DOHH2 (cell line): Measurements from ENCODE around the gene NDUFAF2.

Source experiments
- H3F3A ChIP-seq: fragments of 200-600 bp; sonication (generic), shearing (Covaris generic); 2 replicates; pipeline ENCODE4 v1.6.0; 2016; ENCODE audit warnings: antibody characterized with exemption, mild to moderate bottlenecking; ENCODE audit not compliant: control insufficient read depth, insufficient read depth
- H3K27ac ChIP-seq: fragments of 200-600 bp; sonication (generic); 2 replicates; pipeline ENCODE4 v1.5.1; 2014; ENCODE audit warnings: low read depth, mild to moderate bottlenecking, low read length, moderate library complexity
- H3K27me3 ChIP-seq: fragments of 200-600 bp; sonication (generic); 2 replicates; pipeline ENCODE4 v1.6.1; 2014; ENCODE audit warnings: mild to moderate bottlenecking, low read length, mixed read lengths; ENCODE audit not compliant: control insufficient read depth
- H3K36me3 ChIP-seq: fragments of 200-600 bp; sonication (generic); 2 replicates; pipeline ENCODE4 v1.6.1; 2014; ENCODE audit warnings: mild to moderate bottlenecking, low read length, moderate library complexity, mixed read lengths; ENCODE audit not compliant: control insufficient read depth
- H3K4me1 ChIP-seq: fragments of 200-600 bp; sonication (generic); 2 replicates; pipeline ENCODE4 v1.6.1; 2014; ENCODE audit warnings: mild to moderate bottlenecking, low read length, mixed read lengths; ENCODE audit not compliant: control insufficient read depth
- H3K4me2 ChIP-seq: fragments of 200-600 bp; sonication (generic); 2 replicates; pipeline ENCODE4 v1.6.0; 2014; ENCODE audit warnings: mild to moderate bottlenecking, low read length, moderate library complexity
- H3K4me3 ChIP-seq: fragments of 200-600 bp; sonication (generic); 2 replicates; pipeline ENCODE4 v1.5.1; 2014; ENCODE audit warnings: mild to moderate bottlenecking, low read length, mixed read lengths
- H3K79me2 ChIP-seq: fragments of 200-600 bp; sonication (generic); 2 replicates; pipeline ENCODE4 v1.6.1; 2014; ENCODE audit warnings: mild to moderate bottlenecking, low read length, mixed read lengths; ENCODE audit not compliant: control insufficient read depth
- H3K9me2 ChIP-seq: fragments of 200-600 bp; sonication (generic); replicated peaks from 2 replicates; pipeline ENCODE4 v1.6.1; 2014; ENCODE audit warnings: mild to moderate bottlenecking, low read length, mixed read lengths; ENCODE audit not compliant: control insufficient read depth
- H3K9me3 ChIP-seq: fragments of 200-600 bp; sonication (generic); 2 replicates; pipeline ENCODE4 v1.6.1; 2014; ENCODE audit warnings: antibody characterized with exemption, low read length, mixed read lengths; ENCODE audit not compliant: control insufficient read depth, insufficient read depth
- H4K20me1 ChIP-seq: fragments of 200-600 bp; sonication (generic); 2 replicates; pipeline ENCODE4 v1.6.0; 2014; ENCODE audit warnings: low read depth, mild to moderate bottlenecking, antibody characterized with exemption, low read length, moderate library complexity; ENCODE audit not compliant: control insufficient read depth, insufficient read depth
- CTCF ChIP-seq: fragments of 200-600 bp; sonication (generic); IDR thresholded peaks from one replicate; pipeline ENCODE4 v1.5.1; 2014; ENCODE audit warnings: antibody characterized with exemption, mild to moderate bottlenecking, low read depth, low read length; ENCODE audit not compliant: poor library complexity, severe bottlenecking
- EZH2phosphoT487 ChIP-seq: fragments of 200-600 bp; sonication (generic); IDR thresholded peaks from 2 replicates; pipeline ENCODE4 v1.6.1; 2017; ENCODE audit warnings: borderline replicate concordance, mild to moderate bottlenecking, antibody characterized with exemption, low read length, moderate library complexity, mixed read lengths

The NDUFAF2 gene

GRCh38 chr5:61142391-61142790 is 197.4 kb downstream of the NDUFAF2 start:
- no peak overlapping the region for H3K4me3 ChIP-seq
- H3K4me1 ChIP-seq, result no peaks in the 10 kb centered on the region
- H4K20me1 ChIP-seq, result no peaks in the 10 kb centered on the region
- no peaks in the 10 kb centered on the region for H3K36me3 ChIP-seq
- no peak overlapping the region for H3K4me2 ChIP-seq
- no peaks in the 10 kb centered on the region for H3F3A ChIP-seq
- H3K27me3 ChIP-seq, result no peaks in the 10 kb centered on the region
- TF ChIP-seq CTCF (no peak), EZH2phosphoT487 (no peak)
- no peaks in the 10 kb centered on the region for H3K79me2 ChIP-seq
- H3K9me3 ChIP-seq, result no peaks in the 10 kb centered on the region
- H3K27ac ChIP-seq, result no peak overlapping the region
- H3K9me2 ChIP-seq, result no peaks in the 10 kb centered on the region

- Histone ChIP-seq H3K9me3 (no peaks in the 10 kb centered on the region), H3F3A (no peaks in the 10 kb centered on the region), H3K4me2 (no peak overlapping the region), H3K27ac (no peak overlapping the region), H3K27me3 (no peaks in the 10 kb centered on the region), H3K36me3 (no peaks in the 10 kb centered on the region), H3K9me2 (no peaks in the 10 kb centered on the region), H4K20me1 (no peaks in the 10 kb centered on the region), H3K79me2 (no peaks in the 10 kb centered on the region), H3K4me3 (no peak overlapping the region), H3K4me1 (no peaks in the 10 kb centered on the region)
- TF ChIP-seq EZH2phosphoT487, result no peak
- TF ChIP-seq CTCF, result no peak
Observed at GRCh38 chr5:61142811-61143210, 197.8 kb downstream of the NDUFAF2 start.

GRCh38 chr5:61148515-61148914 is 203.5 kb downstream of the NDUFAF2 start:
- no peaks in the 10 kb centered on the region for H3K9me3 ChIP-seq
- no peaks in the 10 kb centered on the region for H3F3A ChIP-seq
- H3K27me3 ChIP-seq, result no peaks in the 10 kb centered on the region
- no peaks in the 10 kb centered on the region for H3K36me3 ChIP-seq
- H3K4me1 ChIP-seq, result no peaks in the 10 kb centered on the region
- H3K4me2 ChIP-seq, result no peak overlapping the region
- H4K20me1 ChIP-seq, result no peaks in the 10 kb centered on the region
- TF ChIP-seq CTCF (no peak), EZH2phosphoT487 (no peak)
- H3K4me3 ChIP-seq, result no peak overlapping the region
- no peak overlapping the region for H3K27ac ChIP-seq
- no peaks in the 10 kb centered on the region for H3K9me2 ChIP-seq
- no peaks in the 10 kb centered on the region for H3K79me2 ChIP-seq

GRCh38 chr5:61151893-61152292 is 206.9 kb downstream of the NDUFAF2 start:
- Histone ChIP-seq H3K27me3 (no peaks in the 10 kb centered on the region), H3K79me2 (no peaks in the 10 kb centered on the region), H3K9me2 (no peaks in the 10 kb centered on the region), H3K4me1 (no peaks in the 10 kb centered on the region), H3K4me2 (no peak overlapping the region), H3K9me3 (no peaks in the 10 kb centered on the region), H4K20me1 (no peaks in the 10 kb centered on the region), H3K4me3 (no peak overlapping the region), H3K27ac (no peak overlapping the region), H3F3A (no peaks in the 10 kb centered on the region), H3K36me3 (peaks cover 12% of the 10 kb centered on the region)
- TF ChIP-seq EZH2phosphoT487 (no peak), CTCF (no peak)
